CD4-positive, alpha-beta T cell (primary cell): ENCODE results near the gene ADSS1. TPM values are rescaled to one million over a fixed set of nuclear protein-coding genes. Genes with fewer than 3 reads are reported as not detected.

ENCODE experiments used
- ATAC-seq: fragments of 200-7000 bp; cut with Tn5 transposase; one replicate; pipeline ENCODE4 v1.10.0; 2022; ENCODE audit warnings: mild to moderate bottlenecking; ENCODE audit not compliant: poor library complexity
- CTCF ChIA-PET: fragments of 350-600 bp; sonication (Branson Sonifier 250); formaldehyde crosslinking; loops from one replicate; lab custom pipeline; 2021; ENCODE audit warnings: antibody characterized with exemption, inconsistent platforms; lab: Charles Lee
- POLR2A ChIA-PET: fragments of 350-600 bp; sonication (Branson Sonifier 250); formaldehyde crosslinking; loops from one replicate; lab custom pipeline; 2021; ENCODE audit warnings: antibody characterized with exemption, inconsistent platforms; lab: Charles Lee
- DNase-seq, 14 experiments: peaks; one replicate each; pipeline ENCODE4 v3.0.0-alpha.2; 2013 to 2020; ENCODE audit warnings: mixed read lengths in 2 of 14
- H3K27ac ChIP-seq, 2 donors: one replicate each; pipeline versions ENCODE4 v1.5.1 to v1.7.0; 2013; ENCODE audit warnings: low read length in 2 of 2, low read depth in 1 of 2, mild to moderate bottlenecking in 1 of 2
- H3K27me3 ChIP-seq, 2 experiments: 1 replicate in 1 of 2; 2 replicates in 1 of 2; pipeline versions ENCODE4 v1.6.1 to v1.7.0; 2013; ENCODE audit warnings: low read length in 2 of 2, control low read depth in 1 of 2, mild to moderate bottlenecking in 1 of 2, moderate library complexity in 1 of 2; ENCODE audit not compliant: insufficient read depth in 2 of 2, control insufficient read depth in 1 of 2
- H3K36me3 ChIP-seq: one replicate; pipeline ENCODE4 v1.6.1; 2013; ENCODE audit warnings: low read length, control low read depth; ENCODE audit not compliant: insufficient read depth
- H3K4me1 ChIP-seq: one replicate; pipeline ENCODE4 v1.6.1; 2013; ENCODE audit warnings: low read length, control low read depth; ENCODE audit not compliant: insufficient read depth
- H3K4me3 ChIP-seq: one replicate; pipeline ENCODE4 v1.5.1; 2013; ENCODE audit warnings: mild to moderate bottlenecking, low read length, moderate library complexity
- H3K9me3 ChIP-seq, 2 experiments: 1 replicate in 1 of 2; 2 replicates in 1 of 2; pipeline versions ENCODE4 v1.6.1 to v1.7.0; 2013; ENCODE audit warnings: low read length in 2 of 2, mild to moderate bottlenecking in 2 of 2, control low read depth in 1 of 2, moderate library complexity in 1 of 2; ENCODE audit not compliant: control insufficient read depth in 1 of 2, insufficient read depth in 1 of 2
- H3K27ac Mint-ChIP-seq: one replicate; pipeline ENCODE4 v1.8.0; 2020; ENCODE audit warnings: mixed read lengths
- H3K27me3 Mint-ChIP-seq: one replicate; pipeline ENCODE4 v1.8.0; 2021; ENCODE audit warnings: mixed read lengths
- H3K36me3 Mint-ChIP-seq: one replicate; pipeline ENCODE4 v1.8.0; 2021; ENCODE audit warnings: low read depth, mixed read lengths
- H3K4me1 Mint-ChIP-seq: one replicate; pipeline ENCODE4 v1.8.0; 2021; ENCODE audit warnings: low read depth, mixed read lengths
- H3K4me3 Mint-ChIP-seq: one replicate; pipeline ENCODE4 v1.8.0; 2020; ENCODE audit warnings: mild to moderate bottlenecking, mixed read lengths
- H3K9me3 Mint-ChIP-seq: one replicate; pipeline ENCODE4 v1.8.0; 2020; ENCODE audit warnings: mixed read lengths
- CTCF ChIP-seq: fragments of 200-600 bp; IDR thresholded peaks from one replicate; pipeline ENCODE4 v1.8.0; 2022; ENCODE audit warnings: antibody characterized with exemption, mild to moderate bottlenecking
- intact Hi-C, 2 experiments: fragments of 100-400 bp; cut with DNase I in 1 of 2; cut with micrococcal nuclease in 1 of 2; formaldehyde crosslinking; loops; one replicate each; pipeline versions ENCODE4 v1.15.1 to v1.9.0; 2023 to 2025; cut with DNase I, micrococcal nuclease
- total RNA-seq, 174 experiments: library from RNA in 2 of 174; stranded (reverse) in 2 of 174; gene quantifications; one replicate each; pipeline ENCODE4 v1.2.3 and lab custom pipeline; 2021 to 2026

ADSS1 gene
- total RNA-seq, 2 experiments from 2014 or later, result 2.0 to 2.7 TPM

DNA sequence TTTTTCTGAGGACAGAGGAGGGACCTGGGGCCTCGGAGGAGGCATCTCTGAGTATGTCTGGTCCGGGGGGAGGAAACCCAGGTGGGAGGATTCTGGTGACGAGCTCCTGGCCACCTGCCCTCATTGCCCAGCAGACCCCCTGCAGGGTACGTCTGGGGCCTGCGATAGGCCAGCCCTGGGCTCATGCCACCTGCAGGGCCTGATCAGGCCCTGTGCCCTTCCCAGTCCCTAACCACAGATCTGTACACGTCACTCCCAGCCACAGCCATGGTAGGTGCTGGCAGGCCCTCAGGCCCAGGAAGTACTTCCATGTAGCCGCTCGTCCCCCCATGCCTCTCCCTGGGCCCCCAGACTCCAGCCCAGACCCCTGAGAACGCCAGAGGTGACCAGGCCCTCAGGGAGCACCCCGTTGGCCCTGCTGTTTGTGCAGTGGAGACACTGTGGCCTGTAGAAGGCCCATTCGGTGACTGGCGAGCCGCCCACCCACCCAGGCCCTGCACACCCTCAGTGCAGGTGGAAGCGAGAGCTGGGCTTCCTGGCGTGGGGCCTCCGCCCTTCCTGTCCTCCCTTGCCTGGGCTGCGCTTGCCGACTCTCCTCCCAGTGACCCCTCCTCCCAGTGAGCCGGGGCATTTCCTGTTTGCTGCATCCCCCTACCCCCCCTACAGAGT is 28.9 kb upstream of the ADSS1 start:
- DNase-seq, result peak in 13 of 14 experiments; percentile 23 to 82 (median 53)
- H3K27me3 Mint-ChIP-seq, result no peaks in the 10 kb centered on the region
- CTCF ChIA-PET, result no interaction called here
- H3K36me3 Mint-ChIP-seq, result peaks cover 7% of the 10 kb centered on the region
- peak; percentile 77 for ATAC-seq
- H3K27ac ChIP-seq, result peak overlapping the region; percentile 57 to 72
- H3K9me3 Mint-ChIP-seq, result no peaks in the 10 kb centered on the region
- no peak for TF ChIP-seq CTCF
- intact Hi-C loops, result no loop called here
- peak overlapping the region; percentile 93 for H3K27ac Mint-ChIP-seq
- H3K4me3 ChIP-seq, result peak overlapping the region; percentile 30
- peaks cover 76% of the 10 kb centered on the region for H3K4me1 ChIP-seq
- H3K4me1 Mint-ChIP-seq, result peaks cover 49% of the 10 kb centered on the region
- no peaks in the 10 kb centered on the region for H3K9me3 ChIP-seq
- no peaks in the 10 kb centered on the region for H3K27me3 ChIP-seq
- peaks cover 16% of the 10 kb centered on the region for H3K36me3 ChIP-seq
- peak overlapping the region; percentile 74 for H3K4me3 Mint-ChIP-seq
- POLR2A ChIA-PET, result interaction anchor here (0.8 to 1.9 kb wide), 9 partner anchors 10 to 106 kb away, joined by 3 to 17 read pairs (median 5); partner anchors contain the start of genes SIVA1 and ZBTB42

DNA sequence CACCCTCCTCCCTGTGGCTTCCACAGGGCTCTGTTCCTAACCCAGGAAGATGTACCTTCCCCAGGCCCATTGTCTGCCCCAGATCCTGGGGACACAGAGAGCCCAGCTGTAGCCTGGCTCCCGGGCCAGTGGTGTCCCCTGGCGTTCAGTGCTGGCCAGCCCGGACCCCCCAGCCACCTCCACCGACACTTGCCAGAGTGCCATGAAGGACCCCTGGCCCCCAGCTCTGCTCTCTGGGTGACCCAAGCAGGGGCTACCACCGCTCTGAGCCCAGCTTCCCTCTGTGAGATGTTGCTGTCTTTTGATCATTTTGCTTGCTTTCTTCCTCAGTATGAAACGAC is 28.4 kb upstream of the ADSS1 start:
- Histone ChIP-seq H3K4me3 (peak overlapping the region; percentile 30), H3K9me3 (no peaks in the 10 kb centered on the region), H3K36me3 (peaks cover 16% of the 10 kb centered on the region), H3K4me1 (peaks cover 71% of the 10 kb centered on the region), H3K27ac (peak overlapping the region; percentile 57 to 72), H3K27me3 (no peaks in the 10 kb centered on the region)
- no peaks in the 10 kb centered on the region for H3K27me3 Mint-ChIP-seq
- peak overlapping the region; percentile 93 for H3K27ac Mint-ChIP-seq
- H3K4me3 Mint-ChIP-seq, result peak overlapping the region; percentile 44
- no peaks in the 10 kb centered on the region for H3K9me3 Mint-ChIP-seq
- no peak for DNase-seq
- intact Hi-C loops, result no loop called here
- TF ChIP-seq CTCF, result no peak
- H3K36me3 Mint-ChIP-seq, result peaks cover 7% of the 10 kb centered on the region
- H3K4me1 Mint-ChIP-seq, result peaks cover 47% of the 10 kb centered on the region
- ChIA-PET CTCF (no interaction called here), POLR2A (interaction anchor here (0.8 to 1.9 kb wide), 9 partner anchors 11 to 105 kb away, joined by 3 to 17 read pairs (median 5); partner anchors contain the start of genes SIVA1 and ZBTB42)
- no peak for ATAC-seq

- H3K36me3 Mint-ChIP-seq, result peaks cover 8% of the 10 kb centered on the region
- no peaks in the 10 kb centered on the region for H3K27me3 ChIP-seq
- no peak overlapping the region for H3K4me3 Mint-ChIP-seq
- POLR2A ChIA-PET, result interaction anchor here (0.6 to 1.5 kb wide), 3 partner anchors 19 to 39 kb away, joined by 3 to 4 read pairs (median 3); no protein-coding TSS in a partner anchor
- no peaks in the 10 kb centered on the region for H3K27me3 Mint-ChIP-seq
- H3K4me3 ChIP-seq, result no peak overlapping the region
- no peaks in the 10 kb centered on the region for H3K9me3 ChIP-seq
- ATAC-seq (no peak), DNase-seq (no peak)
- TF ChIP-seq CTCF, result no peak
- peaks cover 21% of the 10 kb centered on the region for H3K36me3 ChIP-seq
- CTCF ChIA-PET, result no interaction called here
- H3K27ac Mint-ChIP-seq, result peak overlapping the region; percentile 93
- H3K4me1 Mint-ChIP-seq, result peaks cover 38% of the 10 kb centered on the region
- H3K4me1 ChIP-seq, result peaks cover 59% of the 10 kb centered on the region
- no peaks in the 10 kb centered on the region for H3K9me3 Mint-ChIP-seq
- H3K27ac ChIP-seq, result peak overlapping the region in 1 of 2 donors; percentile 21
- intact Hi-C loops, result no loop called here
Measured at GRCh38 chr14:104696671-104697316, 27.2 kb upstream of the ADSS1 start.
